Measurements from ENCODE around the gene EZH1. TPM values are rescaled to one million over a fixed set of nuclear protein-coding genes. Genes with fewer than 3 reads are reported as not detected.

Gene EZH1
- total RNA-seq, 1 donor from 2014 or later = 58.4 TPM

GRCh38 chr17:42681976-42682721 is 62.7 kb downstream of the EZH1 start, which contains the start of gene CNTNAP1:
Gene CNTNAP1, plus strand, starts transcription at chr17:42682531. Its CDS starts 299 bp downstream, at chr17:42682830.
- Histone ChIP-seq H3K9me3 (no peaks in the 10 kb centered on the region), H3K27ac (no peak within 1 kb of the TSS), H3K27me3 (no peaks in the 10 kb centered on the region), H3K4me3 (peak within 1 kb of the TSS; percentile 48), H3K36me3 (no peaks in the 10 kb centered on the region), H3K4me1 (peaks cover 56% of the 10 kb centered on the region)
- TF ChIP-seq CTCF (IDR thresholded peaks at IDR 0.05) = no peak
- ATAC-seq (no peak), DNase-seq (peak; percentile 75)
- intact Hi-C loops (cut with DNase I) = no loop called here

- intact Hi-C loops (cut with DNase I) = no loop called here
- peaks cover 56% of the 10 kb centered on the region for H3K4me1 ChIP-seq
- no peaks in the 10 kb centered on the region for H3K36me3 ChIP-seq
- peak overlapping the region; percentile 89 for H3K27ac ChIP-seq
- ATAC-seq (no peak), DNase-seq (no peak)
- H3K4me3 ChIP-seq = peak overlapping the region; percentile 89
- no peaks in the 10 kb centered on the region for H3K9me3 ChIP-seq
- TF ChIP-seq CTCF (IDR thresholded peaks at IDR 0.05) = no peak
- no peaks in the 10 kb centered on the region for H3K27me3 ChIP-seq
Measured at GRCh38 chr17:42680331-42680808, 64.5 kb downstream of the EZH1 start.

GRCh38 chr17:42679492-42680330 is 65.1 kb downstream of the EZH1 start:
- H3K4me1 ChIP-seq = peaks cover 62% of the 10 kb centered on the region
- peak overlapping the region; percentile 89 for H3K27ac ChIP-seq
- DNase-seq = peak; percentile 90
- H3K36me3 ChIP-seq = no peaks in the 10 kb centered on the region
- ATAC-seq = peak; percentile 66
- H3K9me3 ChIP-seq = no peaks in the 10 kb centered on the region
- peak; percentile 92 for TF ChIP-seq CTCF (IDR thresholded peaks at IDR 0.05)
- H3K4me3 ChIP-seq = peak overlapping the region; percentile 89
- no peaks in the 10 kb centered on the region for H3K27me3 ChIP-seq
- intact Hi-C loops (cut with DNase I) = no loop called here

GRCh38 chr17:42678951-42679491 is 65.8 kb downstream of the EZH1 start:
- Histone ChIP-seq H3K9me3 (no peaks in the 10 kb centered on the region), H3K27me3 (no peaks in the 10 kb centered on the region), H3K4me3 (peak overlapping the region; percentile 89), H3K27ac (peak overlapping the region; percentile 89), H3K4me1 (peaks cover 66% of the 10 kb centered on the region), H3K36me3 (no peaks in the 10 kb centered on the region)
- ATAC-seq (no peak), DNase-seq (peak; percentile 78)
- intact Hi-C loops (cut with DNase I) = no loop called here
- TF ChIP-seq CTCF (IDR thresholded peaks at IDR 0.05) = no peak

GRCh38 chr17:42677921-42678781 is 66.7 kb downstream of the EZH1 start:
- ATAC-seq = peak; percentile 50
- DNase-seq = peak; percentile 94
- Histone ChIP-seq H3K27ac (peak overlapping the region; percentile 89), H3K9me3 (no peaks in the 10 kb centered on the region), H3K27me3 (no peaks in the 10 kb centered on the region), H3K36me3 (peaks cover 5% of the 10 kb centered on the region), H3K4me1 (peaks cover 66% of the 10 kb centered on the region), H3K4me3 (peak overlapping the region; percentile 89)
- no peak for TF ChIP-seq CTCF (IDR thresholded peaks at IDR 0.05)
- intact Hi-C loops (cut with DNase I) = loop anchor here (2.0 kb wide), 1 partner anchor 99 kb away; no protein-coding TSS in a partner anchor

Data from upper lobe of right lung (tissue), 1 donor.